Measurements from ENCODE around the gene FIBP. TPM values are rescaled to one million over a fixed set of nuclear protein-coding genes. Genes with fewer than 3 reads are reported as not detected.

The FIBP gene
- total and polyA plus RNA-seq, 5 donors from 2014 or later, result 29.8 to 81.7 (median 72.1) TPM

DNA sequence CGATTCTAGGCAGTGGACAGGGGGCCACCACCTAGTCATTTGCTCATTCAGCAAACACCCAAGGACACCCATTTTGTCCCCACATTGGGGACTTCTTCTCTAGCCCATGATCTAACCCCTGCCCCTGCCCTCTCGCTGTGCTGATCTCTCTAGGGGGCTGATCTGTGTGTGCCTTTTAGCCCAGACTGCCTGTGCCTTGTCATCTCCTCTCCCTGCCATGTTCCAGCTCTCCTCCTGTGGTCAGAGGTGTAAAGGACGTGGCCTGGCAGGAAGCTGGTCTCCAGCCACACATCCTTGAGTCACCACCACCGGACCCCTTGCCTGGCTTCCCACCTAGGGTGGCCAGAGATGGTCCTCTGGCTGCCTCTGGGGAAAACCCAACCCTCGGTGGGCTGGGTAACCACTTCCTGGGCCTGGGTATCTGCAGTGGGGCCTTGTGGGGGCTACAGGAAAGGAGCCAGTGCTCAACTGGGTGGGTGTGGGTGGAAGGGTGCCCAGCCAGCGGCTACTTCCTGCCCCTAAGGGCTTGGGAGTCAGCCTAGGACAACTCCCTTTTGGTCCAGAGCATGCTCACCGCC lies 7.3 kb downstream of the FIBP start:
- peaks cover 33% of the 10 kb centered on the region for H3K4me1 ChIP-seq (ENCODE audit: control insufficient read depth, insufficient read depth, low read length, poor library complexity, severe bottlenecking)

DNA sequence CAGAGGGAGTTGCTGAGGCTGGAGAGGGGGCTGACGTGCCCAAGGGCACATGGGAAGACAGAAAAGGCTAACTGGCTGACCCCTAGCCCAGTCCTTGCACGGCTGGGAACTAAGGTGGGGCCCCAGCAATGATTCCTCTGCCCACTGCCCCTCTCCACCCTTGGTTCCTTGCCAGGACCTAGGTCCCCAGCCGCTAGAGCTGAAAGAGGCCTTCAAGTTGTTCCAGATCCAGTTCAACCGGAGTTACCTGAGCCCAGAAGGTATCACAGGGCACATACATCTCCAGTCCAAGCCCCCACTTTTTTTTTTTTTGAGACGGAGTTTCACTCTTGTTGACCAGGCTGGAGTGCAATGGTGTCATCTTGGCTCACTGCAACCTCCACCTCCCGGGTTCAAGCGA lies 8.2 kb downstream of the FIBP start:
- Histone ChIP-seq H3K27ac (ENCODE audit: insufficient read depth, low read length, poor library complexity, severe bottlenecking) (peak overlapping the region; percentile 33), H3K4me1 (ENCODE audit: control insufficient read depth, insufficient read depth, low read length, poor library complexity, severe bottlenecking) (peaks cover 32% of the 10 kb centered on the region), H3K27me3 (ENCODE audit: control insufficient read depth, insufficient read depth, low read length) (no peaks in the 10 kb centered on the region), H3K36me3 (ENCODE audit: control insufficient read depth, insufficient read depth, low read length) (peaks cover 14% of the 10 kb centered on the region), H3K4me3 (ENCODE audit: low read depth, low read length) (no peak overlapping the region), H3K9me3 (ENCODE audit: control insufficient read depth in 2 of 2, low read length in 2 of 2) (no peaks in the 10 kb centered on the region)
- ATAC-seq (ENCODE audit: low read depth in 2 of 2) (no peak), DNase-seq (no peak)
- no peaks in the 10 kb centered on the region for H3K27me3 Mint-ChIP-seq
- H3K36me3 Mint-ChIP-seq, result peaks cover 9% of the 10 kb centered on the region
- H3K27ac Mint-ChIP-seq, result peak overlapping the region in 2 of 3 donors; percentile 12 to 36
- H3K4me1 Mint-ChIP-seq, result peaks cover 0 to 49% (median 20%) of the 10 kb centered on the region in 4 donors
- H3K4me3 Mint-ChIP-seq, result no peak overlapping the region
- H3K9me3 Mint-ChIP-seq, result no peaks in the 10 kb centered on the region

More for the DNA sequence above, 7.3 kb downstream of the FIBP start:
- no peak for DNase-seq
- Histone ChIP-seq H3K27me3 (ENCODE audit: control insufficient read depth, insufficient read depth, low read length) (no peaks in the 10 kb centered on the region), H3K27ac (ENCODE audit: insufficient read depth, low read length, poor library complexity, severe bottlenecking) (no peak overlapping the region), H3K9me3 (ENCODE audit: control insufficient read depth in 2 of 2, low read length in 2 of 2) (no peaks in the 10 kb centered on the region), H3K36me3 (ENCODE audit: control insufficient read depth, insufficient read depth, low read length) (peaks cover 19% of the 10 kb centered on the region), H3K4me3 (ENCODE audit: low read depth, low read length) (no peak overlapping the region)
- ATAC-seq (ENCODE audit: low read depth in 2 of 2), result no peak
- Mint-ChIP-seq H3K27ac (peak overlapping the region in 2 of 3 donors; percentile 21 to 69), H3K27me3 (no peaks in the 10 kb centered on the region), H3K4me1 (peaks cover 0 to 53% (median 23%) of the 10 kb centered on the region in 4 donors), H3K36me3 (peaks cover 9% of the 10 kb centered on the region), H3K4me3 (peak overlapping the region in 2 of 4 donors; percentile 41 to 56), H3K9me3 (no peaks in the 10 kb centered on the region)

DNA sequence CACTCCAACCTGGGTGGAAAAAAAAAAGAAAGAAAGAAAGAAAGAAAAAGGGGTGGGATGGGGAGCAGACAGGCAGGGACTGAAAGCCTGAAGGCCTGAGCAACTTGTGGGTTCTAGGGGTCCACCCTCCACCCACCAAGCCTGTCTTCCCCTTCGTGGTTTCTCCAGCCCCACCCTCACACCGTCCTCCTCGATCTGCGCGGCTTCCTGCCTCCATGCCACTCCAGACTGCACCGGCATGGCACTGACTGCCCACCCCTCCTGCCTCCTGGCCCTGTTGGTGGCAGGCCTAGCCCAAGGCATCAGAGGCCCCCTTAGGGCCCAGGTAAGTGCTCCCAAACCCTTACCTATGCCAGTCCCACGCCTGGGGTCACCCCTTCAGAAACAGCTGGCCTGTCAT lies 8.7 kb downstream of the FIBP start, which contains the start of gene CTSW:
Gene CTSW (plus strand): TSS at position 221 of the 400 bp plus-strand sequence. CDS start 18 bp downstream, at position 239.
- DNase-seq (peak in 1 of 3 donors; percentile 61), ATAC-seq (ENCODE audit: low read depth in 2 of 2) (peak; percentile 61 to 62)
- Mint-ChIP-seq H3K36me3 (peaks cover 6% of the 10 kb centered on the region), H3K4me3 (peak within 1 kb of the TSS in 3 of 4 donors; percentile 41 to 75 (median 75)), H3K27me3 (no peaks in the 10 kb centered on the region), H3K27ac (peak within 1 kb of the TSS in 2 of 3 donors; percentile 66 to 69), H3K9me3 (no peaks in the 10 kb centered on the region), H3K4me1 (peaks cover 0 to 45% (median 17%) of the 10 kb centered on the region in 4 donors)
- Histone ChIP-seq H3K4me3 (ENCODE audit: low read depth, low read length) (no peak within 1 kb of the TSS), H3K36me3 (ENCODE audit: control insufficient read depth, insufficient read depth, low read length) (peaks cover 14% of the 10 kb centered on the region), H3K4me1 (ENCODE audit: control insufficient read depth, insufficient read depth, low read length, poor library complexity, severe bottlenecking) (peaks cover 27% of the 10 kb centered on the region), H3K27me3 (ENCODE audit: control insufficient read depth, insufficient read depth, low read length) (no peaks in the 10 kb centered on the region), H3K27ac (ENCODE audit: insufficient read depth, low read length, poor library complexity, severe bottlenecking) (peak within 1 kb of the TSS; percentile 33), H3K9me3 (ENCODE audit: control insufficient read depth in 2 of 2, low read length in 2 of 2) (no peaks in the 10 kb centered on the region)

DNA sequence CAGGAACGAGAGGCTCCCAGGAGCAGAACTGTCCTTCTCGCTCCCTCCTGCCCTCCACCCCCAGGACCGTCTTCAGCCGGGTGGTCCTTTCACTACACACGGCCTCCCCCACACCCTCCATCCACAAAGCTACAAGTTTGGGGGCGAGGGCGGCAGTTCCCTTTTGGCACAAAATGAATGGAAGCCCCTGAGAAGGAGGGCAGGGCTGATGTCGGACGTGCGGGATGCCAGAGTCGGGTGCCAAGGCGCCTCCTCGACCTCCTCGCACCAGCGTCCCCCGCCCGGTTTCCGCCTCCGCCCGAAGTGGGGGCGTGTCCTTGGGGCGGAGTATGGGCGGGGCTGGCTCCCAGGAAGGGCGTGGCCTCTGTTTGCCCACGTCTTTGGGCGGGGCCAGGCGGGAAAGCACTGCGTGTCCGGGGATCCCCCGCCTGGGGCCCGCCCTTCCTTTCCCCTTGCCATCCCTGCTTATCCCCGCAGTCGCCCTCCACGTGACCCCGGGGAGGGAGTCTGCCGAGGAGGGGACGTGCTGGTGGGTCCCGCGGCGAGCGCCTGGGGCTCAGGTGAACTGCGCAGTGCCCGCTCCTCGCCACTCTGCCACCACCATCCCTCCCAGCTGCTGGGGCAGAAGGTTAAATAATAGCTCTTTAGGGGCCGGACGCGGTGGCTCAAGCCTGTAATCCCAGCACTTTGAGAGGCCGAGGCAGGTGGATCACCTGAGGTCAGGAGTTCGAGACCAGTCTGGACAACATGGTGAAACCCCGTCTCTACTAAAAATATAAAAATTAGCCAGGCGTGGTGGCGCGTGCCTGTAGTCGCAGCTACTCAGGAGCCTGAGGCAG lies 14.7 kb downstream of the FIBP start:
- no peaks in the 10 kb centered on the region for H3K27me3 ChIP-seq (ENCODE audit: control insufficient read depth, insufficient read depth, low read length)
- Mint-ChIP-seq H3K27ac (peak overlapping the region; percentile 63 to 95 (median 79)), H3K4me3 (peak overlapping the region; percentile 73 to 99 (median 88)), H3K36me3 (no peaks in the 10 kb centered on the region), H3K9me3 (no peaks in the 10 kb centered on the region), H3K4me1 (peaks cover 0 to 32% (median 10%) of the 10 kb centered on the region in 4 donors), H3K27me3 (peaks cover 11% of the 10 kb centered on the region)
- DNase-seq, result peak; percentile 93 to 96 (median 93)
- peak overlapping the region; percentile 61 for H3K4me3 ChIP-seq (ENCODE audit: low read depth, low read length)
- H3K4me1 ChIP-seq (ENCODE audit: control insufficient read depth, insufficient read depth, low read length, poor library complexity, severe bottlenecking), result peaks cover 16% of the 10 kb centered on the region
- H3K9me3 ChIP-seq (ENCODE audit: control insufficient read depth in 2 of 2, low read length in 2 of 2), result no peaks in the 10 kb centered on the region
- peak overlapping the region; percentile 88 for H3K27ac ChIP-seq (ENCODE audit: insufficient read depth, low read length, poor library complexity, severe bottlenecking)
- peak; percentile 88 to 92 for ATAC-seq (ENCODE audit: low read depth in 2 of 2)
- H3K36me3 ChIP-seq (ENCODE audit: control insufficient read depth, insufficient read depth, low read length), result no peaks in the 10 kb centered on the region

DNA sequence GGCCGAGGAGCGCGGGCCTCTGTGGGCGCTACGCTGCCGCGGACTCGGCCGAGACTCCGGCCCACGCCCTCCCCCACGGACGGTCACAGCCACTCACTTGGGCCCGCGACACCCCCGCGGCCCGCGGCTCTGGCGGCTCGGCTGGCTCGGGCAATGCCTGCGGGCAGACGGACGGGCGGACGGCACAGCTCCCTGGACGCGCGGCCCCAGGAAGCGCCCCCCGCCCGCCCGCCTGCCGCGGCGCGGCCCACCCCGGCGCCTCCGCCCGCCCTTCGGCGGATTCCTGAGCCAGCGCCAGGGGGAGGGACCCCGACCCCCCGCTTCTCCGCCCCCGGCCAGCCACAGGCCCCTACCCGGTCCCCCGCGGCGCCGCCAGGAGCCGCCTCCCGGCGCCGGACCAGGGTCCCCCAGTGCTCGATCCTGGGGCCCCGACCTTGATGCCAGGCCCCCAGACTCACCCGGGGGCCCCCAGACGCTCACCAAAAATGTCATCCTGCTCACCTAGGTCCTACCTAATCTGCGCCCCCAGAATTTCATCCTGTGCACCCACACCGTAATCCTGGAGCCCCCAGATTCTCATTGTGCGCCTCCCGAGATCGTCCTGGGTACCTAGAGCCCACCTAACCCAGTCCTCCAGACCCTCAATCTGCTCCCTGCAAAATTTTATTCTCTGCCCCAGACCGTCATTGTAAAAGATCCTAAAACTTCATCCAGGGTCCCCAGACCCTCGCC lies 15.5 kb downstream of the FIBP start, which contains the start of gene EFEMP2:
Gene EFEMP2 (minus strand): TSS at position 215 of the 732 bp plus-strand sequence. CDS start 446 bp downstream, outside the sequence.
- H3K36me3 Mint-ChIP-seq, result no peaks in the 10 kb centered on the region
- H3K9me3 Mint-ChIP-seq, result no peaks in the 10 kb centered on the region
- DNase-seq, result no peak
- Histone ChIP-seq H3K9me3 (ENCODE audit: control insufficient read depth in 2 of 2, low read length in 2 of 2) (no peaks in the 10 kb centered on the region), H3K27me3 (ENCODE audit: control insufficient read depth, insufficient read depth, low read length) (no peaks in the 10 kb centered on the region), H3K4me1 (ENCODE audit: control insufficient read depth, insufficient read depth, low read length, poor library complexity, severe bottlenecking) (peaks cover 16% of the 10 kb centered on the region), H3K36me3 (ENCODE audit: control insufficient read depth, insufficient read depth, low read length) (peaks cover 1% of the 10 kb centered on the region), H3K27ac (ENCODE audit: insufficient read depth, low read length, poor library complexity, severe bottlenecking) (peak within 1 kb of the TSS; percentile 88), H3K4me3 (ENCODE audit: low read depth, low read length) (peak within 1 kb of the TSS; percentile 61)
- H3K27ac Mint-ChIP-seq, result peak within 1 kb of the TSS; percentile 73 to 95 (median 79)
- peaks cover 0 to 27% (median 10%) of the 10 kb centered on the region in 4 donors for H3K4me1 Mint-ChIP-seq
- peaks cover 11% of the 10 kb centered on the region for H3K27me3 Mint-ChIP-seq
- peak within 1 kb of the TSS; percentile 73 to 99 (median 88) for H3K4me3 Mint-ChIP-seq
- no peak for ATAC-seq (ENCODE audit: low read depth in 2 of 2)

DNA sequence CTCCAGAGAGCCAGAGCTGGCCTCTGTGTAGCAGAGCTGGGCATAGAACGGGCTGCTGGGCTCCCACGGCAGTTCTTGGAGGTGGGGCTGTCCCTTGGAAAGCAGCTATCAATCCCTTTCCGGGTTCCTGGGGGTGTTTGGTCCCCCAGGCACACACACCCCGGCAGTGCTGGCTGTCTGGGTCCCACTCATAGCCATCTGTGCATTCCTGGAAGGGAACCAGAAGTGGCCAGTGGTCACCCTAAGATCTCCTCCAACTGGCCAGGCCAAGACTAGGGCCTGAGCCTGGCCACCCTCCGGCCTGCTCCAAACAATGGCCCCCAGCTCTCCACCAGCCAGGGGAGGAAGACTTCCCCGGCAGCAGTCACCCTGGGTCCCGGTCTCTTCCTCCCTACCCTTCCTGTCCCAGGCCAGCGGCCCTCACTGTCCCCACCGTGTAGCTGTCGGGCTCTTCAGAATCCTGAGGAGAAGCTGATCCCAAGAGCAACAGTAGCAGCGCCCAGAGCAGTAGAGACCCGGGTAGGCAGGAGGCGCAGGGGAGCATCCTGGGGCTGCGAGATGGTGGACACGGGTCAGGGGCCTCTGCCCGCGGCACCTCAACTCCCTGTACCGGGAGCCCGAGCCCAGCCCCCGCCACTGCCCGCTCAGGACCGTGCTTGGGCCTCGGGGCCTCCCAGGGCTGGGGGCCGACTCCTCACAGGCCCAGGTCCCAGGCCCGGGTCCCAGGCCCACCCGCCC lies 16.3 kb downstream of the FIBP start:
- ATAC-seq (ENCODE audit: low read depth in 2 of 2), result no peak
- Mint-ChIP-seq H3K4me1 (peaks cover 0 to 27% (median 10%) of the 10 kb centered on the region in 4 donors), H3K27ac (peak overlapping the region in 2 of 3 donors; percentile 26 to 32), H3K4me3 (peak overlapping the region in 3 of 4 donors; percentile 44 to 81 (median 52)), H3K9me3 (no peaks in the 10 kb centered on the region), H3K36me3 (no peaks in the 10 kb centered on the region), H3K27me3 (peaks cover 11% of the 10 kb centered on the region)
- Histone ChIP-seq H3K4me3 (ENCODE audit: low read depth, low read length) (no peak overlapping the region), H3K27me3 (ENCODE audit: control insufficient read depth, insufficient read depth, low read length) (no peaks in the 10 kb centered on the region), H3K4me1 (ENCODE audit: control insufficient read depth, insufficient read depth, low read length, poor library complexity, severe bottlenecking) (peaks cover 16% of the 10 kb centered on the region), H3K36me3 (ENCODE audit: control insufficient read depth, insufficient read depth, low read length) (peaks cover 2% of the 10 kb centered on the region), H3K27ac (ENCODE audit: insufficient read depth, low read length, poor library complexity, severe bottlenecking) (no peak overlapping the region), H3K9me3 (ENCODE audit: control insufficient read depth in 2 of 2, low read length in 2 of 2) (no peaks in the 10 kb centered on the region)
- DNase-seq, result no peak

Data from CD4-positive, CD25-positive, alpha-beta regulatory T cell (primary cell).